ENCODE results near the gene CEP85L. TPM values are rescaled to one million over a fixed set of nuclear protein-coding genes. Genes with fewer than 3 reads are reported as not detected.

The CEP85L gene
- polyA plus RNA-seq, 1 of the 3 experiments (the other 2 are of a cell fraction): 1.1 TPM

DNA sequence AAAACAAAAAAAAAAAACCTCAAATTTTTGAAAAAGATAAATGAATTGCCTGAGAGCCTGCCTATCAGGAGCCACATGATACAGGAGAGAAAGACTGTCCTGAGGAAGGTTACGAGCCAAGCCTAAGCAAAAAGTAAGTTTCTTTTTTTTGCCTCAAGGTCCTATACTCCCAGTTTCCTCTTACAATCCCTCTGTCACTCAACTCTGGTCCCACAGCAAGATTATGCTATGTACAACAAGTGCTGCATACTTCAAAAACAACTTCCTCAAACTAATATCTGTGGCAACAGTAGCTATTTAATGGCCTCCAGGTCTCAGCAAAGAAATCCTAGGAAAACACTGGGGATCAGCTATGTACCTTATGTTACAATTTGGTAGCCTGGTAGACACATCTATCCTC is 56.5 kb downstream of the CEP85L start:
- Histone ChIP-seq H2AFZ (ENCODE audit: low read depth) (no peak overlapping the region), H3K4me3 (ENCODE audit: low read depth in 2 of 2, low read length in 1 of 2) (no peak overlapping the region), H3K9ac (no peak overlapping the region), H3K4me2 (no peak overlapping the region), H3K27me3 (ENCODE audit: insufficient read depth) (no peaks in the 10 kb centered on the region), H3K79me2 (ENCODE audit: insufficient read depth) (peaks cover 6% of the 10 kb centered on the region), H3K9me3 (no peaks in the 10 kb centered on the region), H3K4me1 (ENCODE audit: control insufficient read depth in 1 of 2, insufficient read depth in 2 of 2, low read depth in 1 of 2, low read length in 1 of 2) (no peaks in the 10 kb centered on the region; a peak in 1 of 4 replicates), H3K27ac (ENCODE audit: low read depth in 2 of 2, low read length in 1 of 2) (no peak overlapping the region), H3F3A (replicated peaks; ENCODE audit: insufficient read depth) (peaks cover 5% of the 10 kb centered on the region), H3K36me3 (replicated peaks in 1 of 2; ENCODE audit: control insufficient read depth in 1 of 2, insufficient read depth in 2 of 2, low read length in 1 of 2) (peaks cover 0 to 7% of the 10 kb centered on the region in 2 experiments), H3K9me2 (no peaks in the 10 kb centered on the region), H4K20me1 (ENCODE audit: insufficient read depth) (peaks cover 5% of the 10 kb centered on the region; the same call in 1 of the 2 replicates)
- TF ChIP-seq, protein P1, sequence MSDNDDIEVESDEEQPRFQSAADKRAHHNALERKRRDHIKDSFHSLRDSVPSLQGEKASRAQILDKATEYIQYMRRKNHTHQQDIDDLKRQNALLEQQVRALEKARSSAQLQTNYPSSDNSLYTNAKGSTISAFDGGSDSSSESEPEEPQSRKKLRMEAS (IDR thresholded peaks at IDR 0.05; ENCODE audit: low read depth): no peak
- TF ChIP-seq RCOR1 (IDR thresholded peaks at IDR 0.05; ENCODE audit: low read length) (no peak), USF1 (IDR thresholded peaks at IDR 0.05; ENCODE audit: borderline replicate concordance, low read depth) (no peak), TAF1 (IDR thresholded peaks at IDR 0.05; ENCODE audit: borderline replicate concordance, low read depth, low read length) (no peak), JUND (IDR thresholded peaks at IDR 0.05) (no peak), GABPA (IDR thresholded peaks at IDR 0.05; ENCODE audit: low read depth) (no peak), REST (IDR thresholded peaks at IDR 0.05; ENCODE audit: low read depth, low read length) (no peak), CHD2 (IDR thresholded peaks at IDR 0.05; ENCODE audit: low read length, partially characterized antibody) (no peak), FOXJ3 (CRISPR knock-in tag; IDR thresholded peaks at IDR 0.05) (no peak), YY1 (IDR thresholded peaks at IDR 0.05; ENCODE audit: low read depth) (no peak), TEAD4 (IDR thresholded peaks at IDR 0.05; ENCODE audit: borderline replicate concordance, insufficient read depth) (no peak), NFIC (IDR thresholded peaks at IDR 0.05; ENCODE audit: borderline replicate concordance) (no peak), IRF3 (IDR thresholded peaks at IDR 0.05; ENCODE audit: low read depth, low read length) (no peak), RFX5 (IDR thresholded peaks at IDR 0.05; ENCODE audit: low read length) (no peak), SIN3A (IDR thresholded peaks at IDR 0.05; ENCODE audit: borderline replicate concordance, low read depth, low read length) (no peak), NRF1 (IDR thresholded peaks at IDR 0.05; ENCODE audit: low read depth, low read length) (no peak)
- TF ChIP-seq, protein P2, sequence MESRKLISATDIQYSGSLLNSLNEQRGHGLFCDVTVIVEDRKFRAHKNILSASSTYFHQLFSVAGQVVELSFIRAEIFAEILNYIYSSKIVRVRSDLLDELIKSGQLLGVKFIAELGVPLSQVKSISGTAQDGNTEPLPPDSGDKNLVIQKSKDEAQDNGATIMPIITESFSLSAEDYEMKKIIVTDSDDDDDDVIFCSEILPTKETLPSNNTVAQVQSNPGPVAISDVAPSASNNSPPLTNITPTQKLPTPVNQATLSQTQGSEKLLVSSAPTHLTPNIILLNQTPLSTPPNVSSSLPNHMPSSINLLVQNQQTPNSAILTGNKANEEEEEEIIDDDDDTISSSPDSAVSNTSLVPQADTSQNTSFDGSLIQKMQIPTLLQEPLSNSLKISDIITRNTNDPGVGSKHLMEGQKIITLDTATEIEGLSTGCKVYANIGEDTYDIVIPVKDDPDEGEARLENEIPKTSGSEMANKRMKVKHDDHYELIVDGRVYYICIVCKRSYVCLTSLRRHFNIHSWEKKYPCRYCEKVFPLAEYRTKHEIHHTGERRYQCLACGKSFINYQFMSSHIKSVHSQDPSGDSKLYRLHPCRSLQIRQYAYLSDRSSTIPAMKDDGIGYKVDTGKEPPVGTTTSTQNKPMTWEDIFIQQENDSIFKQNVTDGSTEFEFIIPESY (IDR thresholded peaks at IDR 0.05; ENCODE audit: borderline replicate concordance, low read depth): no peak
- CTCF ChIA-PET: no interaction called here
- WGBS (ENCODE audit: low lambda C conversion rate): 96% methylated on average over 1 of the region's 1 CpG
- no peak for DNase-seq
- POLR2A ChIA-PET: no interaction called here

All from SK-N-SH (cell line).